Mammary epithelial cell (primary cell): ENCODE results near the gene ELFN1.

Source experiments
- CTCF ChIP-seq, 2 donors: IDR thresholded peaks in 1 of 2; conservative IDR thresholded peaks in 1 of 2; 2 replicates each; pipeline ENCODE4 v1.5.1; 2011 to 2012; ENCODE audit warnings: inconsistent platforms in 2 of 2, low read length in 2 of 2, mild to moderate bottlenecking in 2 of 2, control low read depth in 1 of 2, low read depth in 1 of 2; ENCODE audit not compliant: insufficient read depth in 1 of 2; ENCODE audit errors: extremely low read depth in 1 of 2
- EZH2 ChIP-seq: IDR thresholded peaks from 2 replicates; pipeline ENCODE4 v1.6.1; 2012; ENCODE audit warnings: low read length, inconsistent platforms, borderline replicate concordance

GRCh38 chr7:1620835-1621234 lies 49.2 kb upstream of the ELFN1 start:
- TF ChIP-seq CTCF (conservative IDR thresholded peaks at IDR 0.05 in 1 of 2, IDR thresholded peaks at IDR 0.05 in 1 of 2; ENCODE audit: extremely low read depth in 1 of 2, insufficient read depth in 1 of 2, low read depth in 1 of 2, low read length in 2 of 2) = no peak
- TF ChIP-seq EZH2 = no peak
